ENCODE data around the gene XPNPEP3. TPM values are rescaled to one million over a fixed set of nuclear protein-coding genes. Genes with fewer than 3 reads are reported as not detected.
"Not testable (repeated sequence)": the region's sequence is repeated elsewhere in the genome, so short reads cannot be mapped to it uniquely, and the experiment has no call there.

Gene XPNPEP3
- total RNA-seq, 1 donor: 15.6 TPM

DNA sequence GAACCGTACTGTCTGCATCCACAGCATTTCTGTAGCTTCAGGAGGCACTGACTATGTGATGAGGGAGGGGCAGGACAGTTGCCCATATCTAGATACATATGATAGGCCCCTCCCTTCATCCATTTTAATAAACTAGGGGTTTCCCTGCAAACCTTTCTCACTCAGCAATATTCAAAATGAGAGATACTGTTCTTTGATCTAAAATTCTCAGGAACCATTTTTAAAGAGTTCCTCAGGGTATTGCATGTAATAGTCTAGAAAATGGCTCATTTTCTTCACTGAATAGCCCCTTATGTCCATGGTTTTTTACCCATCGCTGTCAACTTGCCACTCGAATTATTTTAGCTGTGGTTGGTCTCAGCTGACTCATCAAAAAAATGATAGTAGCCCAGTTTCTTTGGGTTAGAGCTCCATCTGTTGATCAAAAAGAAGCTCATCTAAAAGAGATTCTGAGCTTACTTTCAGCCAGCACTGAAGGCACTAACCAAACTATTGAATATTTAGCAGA, 42.0 kb downstream of the XPNPEP3 start:
- DNase-seq (ENCODE audit: insufficient read length, low spot score, missing footprints): peak; percentile 88
- H3K27ac ChIP-seq (ENCODE audit: low read depth, low read length): no peak overlapping the region
- H3K9me3 ChIP-seq (ENCODE audit: low read depth, low read length): no peaks in the 10 kb centered on the region
- H4K20me1 ChIP-seq (ENCODE audit: insufficient read depth, low read length): no peaks in the 10 kb centered on the region
- no peaks in the 10 kb centered on the region for H3K79me2 ChIP-seq (ENCODE audit: insufficient read depth, low read length)
- no peaks in the 10 kb centered on the region for H3K4me1 ChIP-seq (ENCODE audit: insufficient read depth, low read length)
- H3K27me3 ChIP-seq (ENCODE audit: insufficient read depth, low read length): no peaks in the 10 kb centered on the region
- no peak overlapping the region for H2AFZ ChIP-seq (ENCODE audit: low read length)
- H3K36me3 ChIP-seq (ENCODE audit: insufficient read depth, low read length): no peaks in the 10 kb centered on the region
- TF ChIP-seq CTCF (IDR thresholded peaks at IDR 0.05; ENCODE audit: extremely low read depth, low read depth, low read length): peak; percentile 66
- peak overlapping the region; percentile 46 for H3K4me2 ChIP-seq (ENCODE audit: insufficient read depth, low read length)
- H3K4me3 ChIP-seq (ENCODE audit: insufficient read depth, low read length): no peak overlapping the region

- Histone ChIP-seq H3K27ac (ENCODE audit: low read depth, low read length) (no peak overlapping the region), H3K4me1 (ENCODE audit: insufficient read depth, low read length) (no peaks in the 10 kb centered on the region), H3K4me3 (ENCODE audit: insufficient read depth, low read length) (no peak overlapping the region), H3K27me3 (ENCODE audit: insufficient read depth, low read length) (no peaks in the 10 kb centered on the region), H3K9me3 (ENCODE audit: low read depth, low read length) (no peaks in the 10 kb centered on the region), H2AFZ (ENCODE audit: low read length) (no peak overlapping the region), H4K20me1 (ENCODE audit: insufficient read depth, low read length) (no peaks in the 10 kb centered on the region), H3K79me2 (ENCODE audit: insufficient read depth, low read length) (no peaks in the 10 kb centered on the region), H3K36me3 (ENCODE audit: insufficient read depth, low read length) (peaks cover 20% of the 10 kb centered on the region), H3K4me2 (ENCODE audit: insufficient read depth, low read length) (no peak overlapping the region)
- no peak for DNase-seq (ENCODE audit: insufficient read length, low spot score, missing footprints)
- TF ChIP-seq CTCF (IDR thresholded peaks at IDR 0.05; ENCODE audit: extremely low read depth, low read depth, low read length): no peak
Observed at GRCh38 chr22:40904101-40904500, 47.2 kb downstream of the XPNPEP3 start.

GRCh38 chr22:40908895-40909294, 51.9 kb downstream of the XPNPEP3 start:
- H3K4me1 ChIP-seq (ENCODE audit: insufficient read depth, low read length): no peaks in the 10 kb centered on the region
- H2AFZ ChIP-seq (ENCODE audit: low read length): no peak overlapping the region
- H3K79me2 ChIP-seq (ENCODE audit: insufficient read depth, low read length): no peaks in the 10 kb centered on the region
- H4K20me1 ChIP-seq (ENCODE audit: insufficient read depth, low read length): no peaks in the 10 kb centered on the region
- TF ChIP-seq CTCF (IDR thresholded peaks at IDR 0.05; ENCODE audit: extremely low read depth, low read depth, low read length): no peak
- H3K4me3 ChIP-seq (ENCODE audit: insufficient read depth, low read length): no peak overlapping the region
- H3K4me2 ChIP-seq (ENCODE audit: insufficient read depth, low read length): no peak overlapping the region
- H3K27me3 ChIP-seq (ENCODE audit: insufficient read depth, low read length): no peaks in the 10 kb centered on the region
- no peaks in the 10 kb centered on the region for H3K9me3 ChIP-seq (ENCODE audit: low read depth, low read length)
- H3K36me3 ChIP-seq (ENCODE audit: insufficient read depth, low read length): peaks cover 28% of the 10 kb centered on the region
- DNase-seq (ENCODE audit: insufficient read length, low spot score, missing footprints): no peak
- H3K27ac ChIP-seq (ENCODE audit: low read depth, low read length): no peak overlapping the region

DNA sequence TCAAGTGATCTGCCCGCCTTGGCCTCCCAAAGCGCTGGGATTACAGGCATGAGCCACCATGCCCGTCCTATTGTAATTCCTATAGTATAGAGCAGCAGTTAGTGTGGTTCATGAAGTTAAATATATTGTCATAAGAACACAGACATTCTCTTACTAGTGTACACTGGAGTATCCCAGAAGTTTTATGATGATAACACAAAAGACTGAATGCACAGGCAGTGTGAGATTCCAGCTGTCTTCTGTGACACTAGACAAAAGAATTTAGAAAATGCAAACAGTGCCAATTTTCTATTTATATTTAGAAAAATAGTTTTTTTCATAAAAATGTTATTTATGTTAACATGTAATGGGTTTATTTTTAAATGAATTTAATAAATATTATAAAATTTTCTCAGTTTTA, 54.8 kb downstream of the XPNPEP3 start:
- Histone ChIP-seq H3K27me3 (ENCODE audit: insufficient read depth, low read length) (no peaks in the 10 kb centered on the region), H3K27ac (ENCODE audit: low read depth, low read length) (no peak overlapping the region), H2AFZ (ENCODE audit: low read length) (no peak overlapping the region), H3K9me3 (ENCODE audit: low read depth, low read length) (no peaks in the 10 kb centered on the region), H3K36me3 (ENCODE audit: insufficient read depth, low read length) (peaks cover 37% of the 10 kb centered on the region), H3K79me2 (ENCODE audit: insufficient read depth, low read length) (no peaks in the 10 kb centered on the region), H3K4me1 (ENCODE audit: insufficient read depth, low read length) (no peaks in the 10 kb centered on the region), H4K20me1 (ENCODE audit: insufficient read depth, low read length) (no peaks in the 10 kb centered on the region), H3K4me2 (ENCODE audit: insufficient read depth, low read length) (no peak overlapping the region), H3K4me3 (ENCODE audit: insufficient read depth, low read length) (no peak overlapping the region)
- TF ChIP-seq CTCF (IDR thresholded peaks at IDR 0.05; ENCODE audit: extremely low read depth, low read depth, low read length): no peak
- no peak for DNase-seq (ENCODE audit: insufficient read length, low spot score, missing footprints)

DNA sequence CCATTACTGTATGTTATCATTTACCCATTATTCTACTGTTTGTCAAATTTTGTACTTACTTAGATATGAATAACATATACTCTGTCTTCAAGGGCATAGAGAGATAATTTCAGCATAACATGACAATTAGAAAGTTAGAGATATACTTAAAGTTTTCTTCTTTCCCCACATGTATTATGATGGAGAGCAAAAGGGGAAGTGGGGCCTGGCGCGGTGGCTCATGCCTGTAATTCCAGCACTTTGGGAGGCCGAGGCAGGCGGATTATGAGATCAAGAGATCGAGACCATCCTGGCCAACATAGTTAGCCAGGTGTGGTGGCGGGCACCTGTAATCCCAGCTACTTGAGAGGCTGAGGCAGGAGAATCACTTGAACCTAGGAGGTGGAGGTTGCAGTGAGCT, 56.0 kb downstream of the XPNPEP3 start:
- H3K4me3 ChIP-seq (ENCODE audit: insufficient read depth, low read length); DNase-seq (ENCODE audit: insufficient read length, low spot score, missing footprints): not testable (repeated sequence)

More for the DNA sequence above, 56.0 kb downstream of the XPNPEP3 start:
- H4K20me1 ChIP-seq (ENCODE audit: insufficient read depth, low read length); H3K27ac ChIP-seq (ENCODE audit: low read depth, low read length); H3K9me3 ChIP-seq (ENCODE audit: low read depth, low read length); H2AFZ ChIP-seq (ENCODE audit: low read length); H3K27me3 ChIP-seq (ENCODE audit: insufficient read depth, low read length); H3K4me1 ChIP-seq (ENCODE audit: insufficient read depth, low read length); H3K79me2 ChIP-seq (ENCODE audit: insufficient read depth, low read length); H3K4me2 ChIP-seq (ENCODE audit: insufficient read depth, low read length): not testable (repeated sequence)
- H3K36me3 ChIP-seq (ENCODE audit: insufficient read depth, low read length): peaks cover 39% of the 10 kb centered on the region

All from osteoblast (primary cell).